ENCODE data around the gene SLC33A1. TPM values are rescaled to one million over a fixed set of nuclear protein-coding genes. Genes with fewer than 3 reads are reported as not detected.
A peak's percentile ranks its signal among the peaks of the same experiment; 100 is the strongest.

The SLC33A1 gene
- polyA plus RNA-seq, 1 donor from 2014 or later, result 16.1 TPM

DNA sequence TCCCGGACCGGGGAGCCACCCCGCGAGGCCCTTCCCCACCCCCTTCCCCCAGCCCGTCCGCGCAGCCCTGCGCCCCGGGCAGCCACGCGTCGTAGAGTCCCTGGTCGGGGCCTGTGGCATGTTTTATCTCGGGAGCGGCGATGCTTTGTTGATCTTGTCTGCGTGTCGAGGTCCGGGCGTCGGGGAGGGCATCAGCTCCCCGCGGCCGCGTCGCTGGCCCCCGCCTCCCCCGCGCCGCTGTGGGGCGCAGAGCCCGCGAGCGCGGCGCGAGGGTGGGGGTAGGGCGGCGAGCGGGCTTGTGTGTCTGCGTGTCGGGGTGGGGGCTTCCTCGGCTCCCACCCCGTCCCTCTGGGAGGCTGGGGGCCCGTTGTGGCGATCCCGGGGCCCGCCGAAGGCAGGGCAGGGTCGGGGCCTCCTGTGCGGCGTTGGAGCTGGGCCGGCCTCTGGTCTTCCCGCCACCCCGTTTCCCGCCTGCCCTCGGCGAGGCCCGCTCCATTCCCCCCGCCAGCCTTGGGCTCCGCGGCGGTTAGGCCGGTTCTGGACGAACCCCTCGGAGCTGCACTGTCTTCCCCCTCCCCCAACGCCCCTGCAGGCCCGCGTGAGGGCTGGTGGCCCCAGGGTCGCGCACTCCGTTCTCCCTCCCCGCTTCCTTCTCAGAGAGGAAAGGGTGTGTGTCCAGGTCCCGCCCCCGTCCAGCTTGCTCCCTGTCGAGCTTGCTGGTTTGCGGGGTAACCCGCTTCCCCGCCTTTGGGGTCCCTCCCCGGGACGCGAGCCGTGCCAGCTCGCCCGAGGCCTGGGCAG lies 16.9 kb upstream of the SLC33A1 start:
- TF ChIP-seq EP300 (conservative IDR thresholded peaks at IDR 0.05; ENCODE audit: poor library complexity, severe bottlenecking) (no peak), CTCF (IDR thresholded peaks at IDR 0.05; ENCODE audit: poor library complexity, severe bottlenecking) (no peak), EZH2 (IDR thresholded peaks at IDR 0.05; ENCODE audit: borderline replicate concordance, insufficient read depth, low read length, poor library complexity, severe bottlenecking) (no peak), REST (IDR thresholded peaks at IDR 0.05; ENCODE audit: borderline replicate concordance) (no peak), POLR2AphosphoS5 (IDR thresholded peaks at IDR 0.05) (no peak)
- H3K4me3 ChIP-seq (ENCODE audit: low read length), result peak overlapping the region; percentile 98

DNA sequence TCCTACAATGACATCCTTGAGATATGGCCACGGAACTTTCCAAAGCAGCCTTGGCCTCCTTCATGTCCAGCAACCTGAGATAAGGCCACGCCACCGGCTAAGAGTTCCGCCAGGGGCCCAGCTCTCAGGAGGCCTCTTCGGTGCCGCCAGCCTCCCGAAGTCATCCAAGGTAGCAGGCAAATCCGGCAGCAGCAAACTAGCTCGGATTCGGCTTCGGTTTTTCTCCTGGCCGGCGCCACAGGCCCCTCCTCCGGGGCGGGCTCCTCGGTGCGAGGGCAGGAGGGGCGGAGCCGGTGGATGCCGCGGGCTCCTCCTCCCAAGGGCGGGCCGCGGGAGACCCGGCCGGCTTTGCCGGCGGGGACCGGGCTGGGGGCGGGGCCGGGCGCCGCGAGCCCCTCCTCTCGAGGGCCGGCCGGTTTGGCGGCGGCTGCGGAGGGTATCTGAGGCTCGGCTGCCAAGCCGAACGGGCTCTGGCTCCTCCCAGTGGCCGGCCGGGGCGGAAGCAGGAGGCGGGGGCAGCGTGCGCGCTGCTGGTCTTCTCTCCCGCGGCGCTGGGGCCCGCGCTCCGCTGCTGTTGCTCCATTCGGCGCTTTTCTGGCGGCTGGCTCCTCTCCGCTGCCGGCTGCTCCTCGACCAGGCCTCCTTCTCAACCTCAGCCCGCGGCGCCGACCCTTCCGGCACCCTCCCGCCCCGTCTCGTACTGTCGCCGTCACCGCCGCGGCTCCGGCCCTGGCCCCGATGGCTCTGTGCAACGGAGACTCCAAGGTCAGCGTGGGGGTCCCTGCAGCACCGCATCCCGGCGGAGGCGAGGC lies 16.1 kb upstream of the SLC33A1 start, which contains the start of gene GMPS:
TSS of gene GMPS (plus strand) at position 518 of the 812 bp plus-strand sequence. CDS start at position 739, 221 bp downstream.
- peak within 1 kb of the TSS; percentile 82 for H3K4me2 ChIP-seq (ENCODE audit: low read length)
- H4K20me1 ChIP-seq (ENCODE audit: insufficient read depth), result no peaks in the 10 kb centered on the region
- H2AFZ ChIP-seq (ENCODE audit: low read depth, low read length), result peak within 1 kb of the TSS; percentile 89
- H3K9ac ChIP-seq (ENCODE audit: low read length), result peak within 1 kb of the TSS; percentile 98
- TF ChIP-seq EP300 (conservative IDR thresholded peaks at IDR 0.05; ENCODE audit: poor library complexity, severe bottlenecking), result peak; percentile 9
- peak; percentile 71 for TF ChIP-seq MXI1 (conservative IDR thresholded peaks at IDR 0.05; ENCODE audit: poor library complexity, severe bottlenecking)
- TF ChIP-seq TAF1 (IDR thresholded peaks at IDR 0.05; ENCODE audit: low read depth), result peak; percentile 57
- peak; percentile 83 for TF ChIP-seq POLR2AphosphoS5 (IDR thresholded peaks at IDR 0.05)
- no peak for TF ChIP-seq EZH2 (IDR thresholded peaks at IDR 0.05; ENCODE audit: borderline replicate concordance, insufficient read depth, low read length, poor library complexity, severe bottlenecking)
- peak; percentile 65 for TF ChIP-seq REST (IDR thresholded peaks at IDR 0.05; ENCODE audit: borderline replicate concordance)
- TF ChIP-seq RAD21 (conservative IDR thresholded peaks at IDR 0.05), result peak; percentile 83
- TF ChIP-seq SMC3 (conservative IDR thresholded peaks at IDR 0.05; ENCODE audit: poor library complexity), result peak; percentile 76
- TF ChIP-seq CTCF (IDR thresholded peaks at IDR 0.05; ENCODE audit: poor library complexity, severe bottlenecking), result peak; percentile 80
- H3K9me2 ChIP-seq (ENCODE audit: insufficient read depth, low read length), result no peaks in the 10 kb centered on the region
- no peaks in the 10 kb centered on the region for H3K27me3 ChIP-seq (ENCODE audit: insufficient read depth, low read depth, low read length)
- peaks cover 41% of the 10 kb centered on the region for H3K79me2 ChIP-seq (replicated peaks; ENCODE audit: insufficient read depth, low read length)
- H3F3A ChIP-seq (ENCODE audit: insufficient read depth, low read length, poor library complexity, severe bottlenecking), result peaks cover 4% of the 10 kb centered on the region
- no peaks in the 10 kb centered on the region for H3K36me3 ChIP-seq (ENCODE audit: insufficient read depth, low read length)
- H3K9me3 ChIP-seq (ENCODE audit: low read length), result no peaks in the 10 kb centered on the region
- H3K4me3 ChIP-seq (ENCODE audit: low read length), result peak within 1 kb of the TSS; percentile 98
- H3K27ac ChIP-seq (ENCODE audit: low read length), result peak within 1 kb of the TSS; percentile 88

More for the DNA sequence above, 16.9 kb upstream of the SLC33A1 start:
- no peaks in the 10 kb centered on the region for H3K36me3 ChIP-seq (ENCODE audit: insufficient read depth, low read length)
- H3K9ac ChIP-seq (ENCODE audit: low read length), result peak overlapping the region; percentile 98
- no peaks in the 10 kb centered on the region for H4K20me1 ChIP-seq (ENCODE audit: insufficient read depth)
- peak overlapping the region; percentile 82 for H3K4me2 ChIP-seq (ENCODE audit: low read length)
- H3K9me3 ChIP-seq (ENCODE audit: low read length), result no peaks in the 10 kb centered on the region
- no peaks in the 10 kb centered on the region for H3K9me2 ChIP-seq (ENCODE audit: insufficient read depth, low read length)
- no peaks in the 10 kb centered on the region for H3K27me3 ChIP-seq (ENCODE audit: insufficient read depth, low read depth, low read length)
- H3K27ac ChIP-seq (ENCODE audit: low read length), result peak overlapping the region; percentile 88
- H3K79me2 ChIP-seq (replicated peaks; ENCODE audit: insufficient read depth, low read length), result peaks cover 50% of the 10 kb centered on the region
- peaks cover 4% of the 10 kb centered on the region for H3F3A ChIP-seq (ENCODE audit: insufficient read depth, low read length, poor library complexity, severe bottlenecking)
- peak overlapping the region; percentile 89 for H2AFZ ChIP-seq (ENCODE audit: low read depth, low read length)

Data from neural cell (in vitro differentiated cells).